Mammary epithelial cell (primary cell): ENCODE data around the gene NOVA2.

Experiments used
- EZH2 ChIP-seq: IDR thresholded peaks from 2 replicates; pipeline ENCODE4 v1.6.1; 2012; ENCODE audit warnings: low read length, inconsistent platforms, borderline replicate concordance
- TF ChIP-seq, protein P1 (sequence below), 2 donors: IDR thresholded peaks in 1 of 2; conservative IDR thresholded peaks in 1 of 2; 2 replicates each; pipeline ENCODE4 v1.5.1; 2011 to 2012; ENCODE audit warnings: inconsistent platforms in 2 of 2, low read length in 2 of 2, mild to moderate bottlenecking in 2 of 2, control low read depth in 1 of 2, low read depth in 1 of 2; ENCODE audit not compliant: insufficient read depth in 1 of 2; ENCODE audit errors: extremely low read depth in 1 of 2

DNA sequence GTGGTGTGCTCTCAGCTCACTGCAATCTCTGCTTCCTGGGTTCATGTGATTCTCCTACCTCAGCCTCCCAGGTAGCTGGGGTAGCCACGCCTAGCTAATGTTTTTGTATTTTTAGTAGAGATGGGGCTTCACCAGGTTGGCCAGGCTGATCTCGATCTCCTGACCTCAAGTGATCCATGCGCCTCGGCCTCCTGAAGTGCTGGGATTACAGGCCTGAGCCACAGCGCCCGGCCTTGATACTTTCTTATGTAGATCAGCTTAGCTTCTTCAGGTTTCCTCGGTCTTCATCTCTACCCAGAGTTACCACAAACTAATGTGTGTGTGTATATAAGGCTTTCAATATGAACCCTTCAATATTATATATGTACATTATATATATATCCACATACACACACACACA is 11.7 kb upstream of the NOVA2 start:
- TF ChIP-seq, protein P1, sequence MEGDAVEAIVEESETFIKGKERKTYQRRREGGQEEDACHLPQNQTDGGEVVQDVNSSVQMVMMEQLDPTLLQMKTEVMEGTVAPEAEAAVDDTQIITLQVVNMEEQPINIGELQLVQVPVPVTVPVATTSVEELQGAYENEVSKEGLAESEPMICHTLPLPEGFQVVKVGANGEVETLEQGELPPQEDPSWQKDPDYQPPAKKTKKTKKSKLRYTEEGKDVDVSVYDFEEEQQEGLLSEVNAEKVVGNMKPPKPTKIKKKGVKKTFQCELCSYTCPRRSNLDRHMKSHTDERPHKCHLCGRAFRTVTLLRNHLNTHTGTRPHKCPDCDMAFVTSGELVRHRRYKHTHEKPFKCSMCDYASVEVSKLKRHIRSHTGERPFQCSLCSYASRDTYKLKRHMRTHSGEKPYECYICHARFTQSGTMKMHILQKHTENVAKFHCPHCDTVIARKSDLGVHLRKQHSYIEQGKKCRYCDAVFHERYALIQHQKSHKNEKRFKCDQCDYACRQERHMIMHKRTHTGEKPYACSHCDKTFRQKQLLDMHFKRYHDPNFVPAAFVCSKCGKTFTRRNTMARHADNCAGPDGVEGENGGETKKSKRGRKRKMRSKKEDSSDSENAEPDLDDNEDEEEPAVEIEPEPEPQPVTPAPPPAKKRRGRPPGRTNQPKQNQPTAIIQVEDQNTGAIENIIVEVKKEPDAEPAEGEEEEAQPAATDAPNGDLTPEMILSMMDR (conservative IDR thresholded peaks at IDR 0.05 in 1 of 2, IDR thresholded peaks at IDR 0.05 in 1 of 2; ENCODE audit: extremely low read depth in 1 of 2, insufficient read depth in 1 of 2, low read depth in 1 of 2, low read length in 2 of 2), result no peak
- TF ChIP-seq EZH2, result no peak
